GM23248 (cell line): ENCODE measurements around the gene SHISA6. TPM values are rescaled to one million over a fixed set of nuclear protein-coding genes. Genes with fewer than 3 reads are reported as not detected.

Experiments used
- DNase-seq: peaks from one replicate; pipeline ENCODE4 v3.0.0-alpha.2; 2015
- H2AFZ ChIP-seq: fragments of 200-600 bp; sonication (generic); 2 replicates; pipeline ENCODE4 v1.6.1; 2016; ENCODE audit warnings: antibody characterized with exemption
- H3F3A ChIP-seq: fragments of 200-600 bp; sonication (generic); 2 replicates; pipeline ENCODE4 v1.6.1; 2016; ENCODE audit warnings: mild to moderate bottlenecking, antibody characterized with exemption, mixed run types; ENCODE audit not compliant: insufficient read depth
- H3K27ac ChIP-seq: fragments of 200-600 bp; sonication (generic); 2 replicates; pipeline ENCODE4 v1.5.1; 2016; ENCODE audit warnings: mild to moderate bottlenecking
- H3K27me3 ChIP-seq: fragments of 200-600 bp; sonication (generic); replicated peaks from 2 replicates; pipeline ENCODE4 v1.6.1; 2016; ENCODE audit warnings: mild to moderate bottlenecking; ENCODE audit not compliant: insufficient read depth
- H3K36me3 ChIP-seq: fragments of 200-600 bp; sonication (generic); 2 replicates; pipeline ENCODE4 v1.6.1; 2016; ENCODE audit warnings: low read depth, mild to moderate bottlenecking
- H3K4me1 ChIP-seq: fragments of 200-600 bp; sonication (generic); 2 replicates; pipeline ENCODE4 v1.6.1; 2016; ENCODE audit warnings: mild to moderate bottlenecking; ENCODE audit not compliant: insufficient read depth
- H3K4me2 ChIP-seq: fragments of 200-600 bp; sonication (generic); one replicate; pipeline ENCODE4 v1.6.1; 2016; ENCODE audit warnings: mild to moderate bottlenecking; ENCODE audit not compliant: unreplicated experiment
- H3K4me3 ChIP-seq: fragments of 200-600 bp; sonication (generic); 2 replicates; pipeline ENCODE4 v1.5.1; 2016; ENCODE audit warnings: mild to moderate bottlenecking
- H3K79me2 ChIP-seq: fragments of 200-600 bp; sonication (generic); 2 replicates; pipeline ENCODE4 v1.6.1; 2016; ENCODE audit warnings: mild to moderate bottlenecking; ENCODE audit not compliant: insufficient read depth
- H3K9ac ChIP-seq: fragments of 200-600 bp; sonication (generic); 2 replicates; pipeline ENCODE4 v1.6.1; 2016; ENCODE audit warnings: mild to moderate bottlenecking
- H3K9me2 ChIP-seq: fragments of 200-600 bp; sonication (generic); 2 replicates; pipeline ENCODE4 v1.6.1; 2016; ENCODE audit warnings: mixed run types, mild to moderate bottlenecking, moderate library complexity; ENCODE audit not compliant: insufficient read depth
- H3K9me3 ChIP-seq: fragments of 200-600 bp; sonication (generic); one replicate; pipeline ENCODE4 v1.6.1; 2017; ENCODE audit warnings: low read depth
- H4K20me1 ChIP-seq: fragments of 200-600 bp; sonication (generic); 2 replicates; pipeline ENCODE4 v1.6.0; 2016; ENCODE audit not compliant: insufficient read depth
- EZH2 ChIP-seq: fragments of 200-600 bp; sonication (generic); IDR thresholded peaks from 2 replicates; pipeline ENCODE4 v1.6.1; 2018; ENCODE audit warnings: antibody characterized with exemption, mild to moderate bottlenecking; ENCODE audit not compliant: insufficient read depth, poor library complexity, severe bottlenecking
- EZH2phosphoT487 ChIP-seq: fragments of 200-600 bp; sonication (generic); IDR thresholded peaks from 2 replicates; pipeline ENCODE4 v1.6.1; 2018; ENCODE audit warnings: antibody characterized with exemption, moderate library complexity, mild to moderate bottlenecking, low read depth; ENCODE audit not compliant: insufficient read depth
- WGBS, 2 experiments: methylation state at CpG; one replicate each; pipeline ENCODE4 v1.1.6; 2015 to 2017; ENCODE audit warnings: low lambda C conversion rate in 2 of 2, low coverage in 1 of 2; ENCODE audit errors: missing lambda C conversion rate in 2 of 2; 5-methylcytosine and 5-hydroxymethylcytosine counted together
- in situ Hi-C: fragments of 300-500 bp; cut with MboI; formaldehyde crosslinking; loops from 2 replicates; pipeline ENCODE4 v1.15.0; 2020
- polyA plus RNA-seq: library from polyadenylated mRNA; unstranded; fragments of >200 nt; fragmentation: Nextera tagmentation; extraction: Ambion mirVana; gene quantifications from 2 replicates; pipeline ENCODE4 v1.2.1, GENCODE V29; 2016
- total RNA-seq: library from RNA; depleted of rRNA; stranded (reverse); fragments of >200 nt; shearing (Covaris generic); gene quantifications from 2 replicates; pipeline ENCODE4 v1.2.3, GENCODE V29; 2014

Gene SHISA6
- total and polyA plus RNA-seq, 2 experiments from 2014 or later = not detected

DNA sequence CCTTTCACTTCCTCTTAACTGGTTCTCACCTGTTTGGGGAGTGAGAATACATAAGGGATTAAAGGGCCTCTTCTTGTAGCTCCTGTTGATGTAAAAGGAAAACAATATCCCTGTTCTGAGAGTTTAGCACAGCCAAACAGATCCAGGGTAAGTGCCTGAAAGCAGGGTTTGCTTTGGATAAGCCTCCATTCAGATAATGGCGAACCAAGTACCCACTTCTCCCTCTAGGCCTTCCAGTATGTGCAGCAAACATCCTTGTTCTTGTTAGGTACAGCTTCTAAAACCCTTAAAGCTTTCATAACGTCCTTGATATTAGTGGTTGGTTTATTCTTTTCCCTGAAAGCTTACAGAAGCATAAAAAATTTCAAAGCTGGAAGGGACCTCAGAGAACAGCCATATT is 226.6 kb downstream of the SHISA6 start:
- Histone ChIP-seq H3K4me1 (no peaks in the 10 kb centered on the region), H3K4me2 (no peak overlapping the region), H3K27ac (no peak overlapping the region), H2AFZ (no peak overlapping the region), H4K20me1 (no peaks in the 10 kb centered on the region), H3F3A (no peaks in the 10 kb centered on the region), H3K9me3 (no peaks in the 10 kb centered on the region), H3K9me2 (no peaks in the 10 kb centered on the region), H3K36me3 (no peaks in the 10 kb centered on the region), H3K27me3 (no peaks in the 10 kb centered on the region), H3K9ac (no peak overlapping the region), H3K4me3 (no peak overlapping the region), H3K79me2 (no peaks in the 10 kb centered on the region)
- DNase-seq = no peak
- WGBS, 2 experiments = 5 to 7% methylated on average over 2 of the region's 2 CpGs
- TF ChIP-seq EZH2 (no peak), EZH2phosphoT487 (no peak)
- in situ Hi-C loops = no loop called here

GRCh38 chr17:11485336-11486100 is 244.5 kb downstream of the SHISA6 start:
- H3K36me3 ChIP-seq = no peaks in the 10 kb centered on the region
- H2AFZ ChIP-seq = no peak overlapping the region
- in situ Hi-C loops = no loop called here
- no peak overlapping the region for H3K27ac ChIP-seq
- no peaks in the 10 kb centered on the region for H4K20me1 ChIP-seq
- DNase-seq = no peak
- WGBS, 2 experiments = 19 to 22% methylated on average over 12 of the region's 12 CpGs
- H3K9ac ChIP-seq = no peak overlapping the region
- H3K79me2 ChIP-seq = no peaks in the 10 kb centered on the region
- no peaks in the 10 kb centered on the region for H3K27me3 ChIP-seq
- TF ChIP-seq EZH2 = no peak
- TF ChIP-seq EZH2phosphoT487 = no peak
- H3F3A ChIP-seq = no peaks in the 10 kb centered on the region
- no peaks in the 10 kb centered on the region for H3K9me2 ChIP-seq
- no peak overlapping the region for H3K4me3 ChIP-seq
- H3K9me3 ChIP-seq = no peaks in the 10 kb centered on the region
- H3K4me1 ChIP-seq = no peaks in the 10 kb centered on the region
- no peak overlapping the region for H3K4me2 ChIP-seq

DNA sequence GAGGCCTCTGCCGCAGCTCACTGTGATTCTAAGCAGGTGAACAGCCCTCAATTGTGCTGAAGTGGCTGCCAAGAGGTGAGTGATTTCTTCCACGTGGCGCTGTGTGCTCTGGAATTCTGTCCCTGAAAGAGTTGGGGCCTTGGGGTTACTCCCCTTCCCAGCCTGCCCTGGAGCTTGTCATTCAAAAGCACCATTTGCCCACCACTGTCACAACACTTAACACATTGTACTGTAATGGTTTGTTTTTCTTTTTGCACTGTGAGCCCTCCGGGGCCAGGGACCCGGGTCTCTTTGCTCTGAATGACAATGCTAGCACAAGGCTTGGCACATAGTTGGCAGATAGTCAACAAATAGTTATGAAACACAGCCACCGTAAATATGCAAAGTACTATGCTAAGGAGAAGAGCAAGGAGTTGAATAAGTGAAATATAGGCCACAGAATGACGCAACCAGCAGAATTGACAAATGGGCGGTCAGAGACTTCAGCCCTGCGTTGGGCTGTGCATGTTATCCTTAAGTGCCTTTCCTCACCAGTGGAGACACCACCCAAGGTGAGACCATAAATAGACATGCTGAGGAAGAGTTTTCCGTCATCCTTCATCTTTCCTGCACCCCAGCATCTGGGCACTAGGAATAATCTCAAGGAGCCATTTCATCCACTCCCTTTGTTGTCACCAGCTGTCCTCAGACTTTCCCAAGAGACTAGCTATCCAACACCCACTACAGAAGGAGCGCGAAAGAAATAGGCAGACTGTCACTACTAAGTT is 245.3 kb downstream of the SHISA6 start:
- no peaks in the 10 kb centered on the region for H3K27me3 ChIP-seq
- 22 to 27% methylated on average over 12 of the region's 12 CpGs for WGBS, 2 experiments
- no peak overlapping the region for H3K9ac ChIP-seq
- in situ Hi-C loops = no loop called here
- H2AFZ ChIP-seq = no peak overlapping the region
- H3K4me2 ChIP-seq = no peak overlapping the region
- no peaks in the 10 kb centered on the region for H3K4me1 ChIP-seq
- H3K36me3 ChIP-seq = no peaks in the 10 kb centered on the region
- H3F3A ChIP-seq = no peaks in the 10 kb centered on the region
- no peaks in the 10 kb centered on the region for H3K79me2 ChIP-seq
- H3K27ac ChIP-seq = no peak overlapping the region
- TF ChIP-seq EZH2phosphoT487 = no peak
- TF ChIP-seq EZH2 = no peak
- H3K9me2 ChIP-seq = no peaks in the 10 kb centered on the region
- no peaks in the 10 kb centered on the region for H4K20me1 ChIP-seq
- H3K4me3 ChIP-seq = no peak overlapping the region
- no peak for DNase-seq
- H3K9me3 ChIP-seq = no peaks in the 10 kb centered on the region

GRCh38 chr17:11486868-11487310 is 245.9 kb downstream of the SHISA6 start:
- TF ChIP-seq EZH2phosphoT487 (no peak), EZH2 (no peak)
- H4K20me1 ChIP-seq = no peaks in the 10 kb centered on the region
- H3K4me3 ChIP-seq = no peak overlapping the region
- H3K4me1 ChIP-seq = no peaks in the 10 kb centered on the region
- no peak overlapping the region for H3K4me2 ChIP-seq
- WGBS, 2 experiments = 28 to 30% methylated on average over 9 of the region's 9 CpGs
- H3F3A ChIP-seq = no peaks in the 10 kb centered on the region
- in situ Hi-C loops = no loop called here
- no peak overlapping the region for H2AFZ ChIP-seq
- DNase-seq = no peak
- no peaks in the 10 kb centered on the region for H3K9me3 ChIP-seq
- no peaks in the 10 kb centered on the region for H3K27me3 ChIP-seq
- H3K9me2 ChIP-seq = no peaks in the 10 kb centered on the region
- no peak overlapping the region for H3K27ac ChIP-seq
- no peak overlapping the region for H3K9ac ChIP-seq
- H3K36me3 ChIP-seq = no peaks in the 10 kb centered on the region
- no peaks in the 10 kb centered on the region for H3K79me2 ChIP-seq
